Spleen (tissue), 7 donors: ENCODE results near the gene KCNK4.

Experiments used
- POLR2A ChIP-seq, 3 donors: fragments of 450-650 bp; IDR thresholded peaks; one replicate each; pipeline ENCODE4 v1.5.1; 2017; ENCODE audit warnings: antibody characterized with exemption in 3 of 3, mild to moderate bottlenecking in 1 of 3
- POLR2AphosphoS5 ChIP-seq, 3 donors: sonication (generic); formaldehyde crosslinking; IDR thresholded peaks; one replicate each; pipeline ENCODE4 v1.5.1; 2017; ENCODE audit warnings: antibody characterized with exemption in 3 of 3
- TF ChIP-seq, protein P1 (sequence below), 11 experiments: fragments of 200-600 bp in 7 of 11; fragments of 450-650 bp in 4 of 11; sonication (generic) in 4 of 11; IDR thresholded peaks in 8 of 11; conservative IDR thresholded peaks in 3 of 11; 1 replicate in 7 of 11; 2 replicates in 4 of 11; pipeline versions ENCODE4 v1.4.0 to v1.8.0; 2016 to 2021; ENCODE audit warnings: antibody characterized with exemption in 11 of 11, inconsistent platforms in 4 of 11, mild to moderate bottlenecking in 1 of 11
- donor health status: DM: no; HTN: no; CAD: no; lungs with moderate emphysema.
- donor health status: DM: no; HTN: no; CAD: no.
- donor health status: DM: no; HTN: no; CAD: no.

DNA sequence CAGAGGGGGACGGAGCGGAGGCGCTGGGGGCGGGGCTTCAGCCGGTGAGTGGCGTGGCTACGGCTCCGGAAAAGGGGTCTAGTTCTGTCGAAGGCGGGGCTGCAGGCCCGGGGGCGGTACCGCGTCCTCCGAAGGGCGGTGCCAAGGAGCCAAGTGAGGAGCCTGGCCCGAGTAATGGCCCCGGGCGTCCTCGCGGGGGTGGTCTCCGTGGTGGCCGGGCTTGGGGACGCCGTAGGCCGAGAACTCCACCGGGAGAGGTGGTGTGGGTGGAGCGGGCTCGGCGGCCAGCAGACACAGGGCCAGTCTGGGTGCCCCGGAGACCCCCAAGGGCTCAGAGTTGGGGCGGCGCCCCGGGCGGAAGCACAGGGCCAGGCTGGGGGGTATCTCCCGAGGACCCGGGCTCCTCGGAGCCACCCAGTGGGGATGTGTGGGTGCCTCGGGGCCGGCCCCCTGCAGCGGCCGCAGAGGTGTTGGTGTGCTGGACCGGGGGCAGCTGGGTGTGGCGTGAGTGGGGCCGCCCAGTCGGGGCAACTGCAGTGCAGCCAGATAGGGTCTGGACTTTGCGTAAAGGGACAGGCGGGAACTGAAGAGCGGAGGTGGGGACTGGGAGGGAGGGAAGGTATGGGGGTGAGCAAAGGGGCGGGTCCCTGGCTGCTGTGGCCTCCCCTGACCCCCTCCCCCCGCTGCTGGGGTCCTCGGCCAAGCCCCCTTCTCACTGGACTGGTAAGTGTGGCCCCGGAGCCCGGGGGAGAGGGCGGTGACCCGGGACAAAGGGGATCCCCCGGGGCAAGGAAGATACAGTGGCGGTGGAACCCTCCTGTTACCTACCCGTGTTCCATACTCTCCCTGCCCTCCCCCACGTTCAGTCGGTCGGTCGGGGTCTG, 49.4 kb upstream of the KCNK4 start:
- TF ChIP-seq, protein P1, sequence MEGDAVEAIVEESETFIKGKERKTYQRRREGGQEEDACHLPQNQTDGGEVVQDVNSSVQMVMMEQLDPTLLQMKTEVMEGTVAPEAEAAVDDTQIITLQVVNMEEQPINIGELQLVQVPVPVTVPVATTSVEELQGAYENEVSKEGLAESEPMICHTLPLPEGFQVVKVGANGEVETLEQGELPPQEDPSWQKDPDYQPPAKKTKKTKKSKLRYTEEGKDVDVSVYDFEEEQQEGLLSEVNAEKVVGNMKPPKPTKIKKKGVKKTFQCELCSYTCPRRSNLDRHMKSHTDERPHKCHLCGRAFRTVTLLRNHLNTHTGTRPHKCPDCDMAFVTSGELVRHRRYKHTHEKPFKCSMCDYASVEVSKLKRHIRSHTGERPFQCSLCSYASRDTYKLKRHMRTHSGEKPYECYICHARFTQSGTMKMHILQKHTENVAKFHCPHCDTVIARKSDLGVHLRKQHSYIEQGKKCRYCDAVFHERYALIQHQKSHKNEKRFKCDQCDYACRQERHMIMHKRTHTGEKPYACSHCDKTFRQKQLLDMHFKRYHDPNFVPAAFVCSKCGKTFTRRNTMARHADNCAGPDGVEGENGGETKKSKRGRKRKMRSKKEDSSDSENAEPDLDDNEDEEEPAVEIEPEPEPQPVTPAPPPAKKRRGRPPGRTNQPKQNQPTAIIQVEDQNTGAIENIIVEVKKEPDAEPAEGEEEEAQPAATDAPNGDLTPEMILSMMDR (IDR thresholded peaks at IDR 0.05 in 8 of 11, conservative IDR thresholded peaks at IDR 0.05 in 3 of 11): peak in 2 of 11 experiments; percentile 11 to 36
- peak; percentile 56 to 74 (median 71) for TF ChIP-seq POLR2AphosphoS5 (IDR thresholded peaks at IDR 0.05)
- TF ChIP-seq POLR2A (IDR thresholded peaks at IDR 0.05): no peak
